Effector memory CD4-positive, alpha-beta T cell (primary cell): ENCODE results near the gene SGSH.

Source experiments
- DNase-seq, 3 donors: peaks; one replicate each; pipeline ENCODE4 v3.0.0-alpha.2; 2020
- H3K27ac ChIP-seq: 2 replicates; pipeline ENCODE4 v1.7.0; 2013; ENCODE audit warnings: mild to moderate bottlenecking, low read length, moderate library complexity; ENCODE audit not compliant: insufficient read depth, poor library complexity, severe bottlenecking
- H3K27me3 ChIP-seq: replicated peaks from 2 replicates; pipeline ENCODE4 v1.7.0; 2013; ENCODE audit warnings: mild to moderate bottlenecking, low read length; ENCODE audit not compliant: insufficient read depth, control insufficient read depth, poor library complexity, severe bottlenecking
- H3K36me3 ChIP-seq: 2 replicates; pipeline ENCODE4 v1.7.0; 2013; ENCODE audit warnings: mild to moderate bottlenecking, low read length, moderate library complexity; ENCODE audit not compliant: control insufficient read depth, insufficient read depth
- H3K4me1 ChIP-seq: 2 replicates; pipeline ENCODE4 v1.7.0; 2013; ENCODE audit warnings: low read length, mild to moderate bottlenecking; ENCODE audit not compliant: control insufficient read depth, insufficient read depth, poor library complexity, severe bottlenecking
- H3K4me3 ChIP-seq: 2 replicates; pipeline ENCODE4 v1.7.0; 2013; ENCODE audit warnings: low read length, low read depth, mild to moderate bottlenecking; ENCODE audit not compliant: insufficient read depth, poor library complexity, severe bottlenecking
- H3K9me3 ChIP-seq: 2 replicates; pipeline ENCODE4 v1.7.0; 2013; ENCODE audit warnings: mild to moderate bottlenecking, low read length, moderate library complexity; ENCODE audit not compliant: control insufficient read depth

The SGSH gene

GRCh38 chr17:80254396-80255251 is 34.5 kb upstream of the SGSH start:
- Histone ChIP-seq H3K4me1 (peaks cover 12% of the 10 kb centered on the region), H3K27me3 (no peaks in the 10 kb centered on the region), H3K36me3 (no peaks in the 10 kb centered on the region), H3K4me3 (no peak overlapping the region), H3K9me3 (no peaks in the 10 kb centered on the region), H3K27ac (peak overlapping the region; percentile 56)
- DNase-seq, result peak; percentile 36 to 45 (median 42)

- H3K27me3 ChIP-seq, result no peaks in the 10 kb centered on the region
- no peak for DNase-seq
- H3K9me3 ChIP-seq, result no peaks in the 10 kb centered on the region
- no peak overlapping the region for H3K27ac ChIP-seq
- no peaks in the 10 kb centered on the region for H3K36me3 ChIP-seq
- peaks cover 11% of the 10 kb centered on the region for H3K4me1 ChIP-seq
- no peak overlapping the region for H3K4me3 ChIP-seq
These were observed 33.7 kb upstream of the SGSH start for GRCh38 chr17:80253631-80254395.

- no peaks in the 10 kb centered on the region for H3K9me3 ChIP-seq
- H3K27me3 ChIP-seq, result no peaks in the 10 kb centered on the region
- peaks cover 11% of the 10 kb centered on the region for H3K4me1 ChIP-seq
- H3K36me3 ChIP-seq, result no peaks in the 10 kb centered on the region
- peak; percentile 72 to 77 (median 76) for DNase-seq
- no peak overlapping the region for H3K27ac ChIP-seq
- no peak overlapping the region for H3K4me3 ChIP-seq
These were observed 32.7 kb upstream of the SGSH start for GRCh38 chr17:80252871-80253270.

- no peaks in the 10 kb centered on the region for H3K27me3 ChIP-seq
- H3K36me3 ChIP-seq, result no peaks in the 10 kb centered on the region
- H3K9me3 ChIP-seq, result no peaks in the 10 kb centered on the region
- peaks cover 11% of the 10 kb centered on the region for H3K4me1 ChIP-seq
- no peak overlapping the region for H3K4me3 ChIP-seq
- no peak for DNase-seq
- H3K27ac ChIP-seq, result no peak overlapping the region
These were observed 31.8 kb upstream of the SGSH start for GRCh38 chr17:80251966-80252365.

- Histone ChIP-seq H3K36me3 (peaks cover 16% of the 10 kb centered on the region), H3K4me3 (no peak overlapping the region)
- DNase-seq, result no peak
These were observed 29.0 kb upstream of the SGSH start for GRCh38 chr17:80248894-80249710.

GRCh38 chr17:80248001-80248893 is 28.1 kb upstream of the SGSH start:
- Histone ChIP-seq H3K27ac (no peak overlapping the region), H3K27me3 (no peaks in the 10 kb centered on the region), H3K36me3 (peaks cover 16% of the 10 kb centered on the region), H3K4me3 (no peak overlapping the region), H3K9me3 (no peaks in the 10 kb centered on the region), H3K4me1 (peaks cover 2% of the 10 kb centered on the region)
- DNase-seq, result no peak

More at GRCh38 chr17:80248894-80249710, 29.0 kb upstream of the SGSH start:
- H3K4me1 ChIP-seq, result peaks cover 3% of the 10 kb centered on the region
- H3K27me3 ChIP-seq, result no peaks in the 10 kb centered on the region
- no peak overlapping the region for H3K27ac ChIP-seq
- no peaks in the 10 kb centered on the region for H3K9me3 ChIP-seq

GRCh38 chr17:80247561-80247960 is 27.4 kb upstream of the SGSH start:
- no peak overlapping the region for H3K27ac ChIP-seq
- H3K9me3 ChIP-seq, result no peaks in the 10 kb centered on the region
- H3K4me1 ChIP-seq, result no peaks in the 10 kb centered on the region
- H3K4me3 ChIP-seq, result no peak overlapping the region
- no peaks in the 10 kb centered on the region for H3K27me3 ChIP-seq
- no peak for DNase-seq
- peaks cover 16% of the 10 kb centered on the region for H3K36me3 ChIP-seq

GRCh38 chr17:80246726-80247125 is 26.6 kb upstream of the SGSH start:
- Histone ChIP-seq H3K4me3 (no peak overlapping the region), H3K4me1 (no peaks in the 10 kb centered on the region), H3K27me3 (no peaks in the 10 kb centered on the region), H3K36me3 (peaks cover 22% of the 10 kb centered on the region), H3K27ac (no peak overlapping the region), H3K9me3 (no peaks in the 10 kb centered on the region)
- no peak for DNase-seq

- no peak for DNase-seq
- no peaks in the 10 kb centered on the region for H3K4me1 ChIP-seq
- H3K27ac ChIP-seq, result no peak overlapping the region
- no peaks in the 10 kb centered on the region for H3K27me3 ChIP-seq
- peaks cover 26% of the 10 kb centered on the region for H3K36me3 ChIP-seq
- no peak overlapping the region for H3K4me3 ChIP-seq
- H3K9me3 ChIP-seq, result no peaks in the 10 kb centered on the region
These were observed 26.1 kb upstream of the SGSH start for GRCh38 chr17:80246266-80246681.
